HG02571 (cell line): ENCODE results near the gene VCX2.
"Not testable (repeated sequence)": the region's sequence is repeated elsewhere in the genome, so short reads cannot be mapped to it uniquely, and the experiment has no call there.

Experiments
- ATAC-seq: cut with Tn5 transposase; IDR thresholded peaks from one replicate; pipeline ENCODE4 v1.9.1; 2021; ENCODE audit warnings: mild to moderate bottlenecking, moderate library complexity; ENCODE audit not compliant: unreplicated experiment

The VCX2 gene

DNA sequence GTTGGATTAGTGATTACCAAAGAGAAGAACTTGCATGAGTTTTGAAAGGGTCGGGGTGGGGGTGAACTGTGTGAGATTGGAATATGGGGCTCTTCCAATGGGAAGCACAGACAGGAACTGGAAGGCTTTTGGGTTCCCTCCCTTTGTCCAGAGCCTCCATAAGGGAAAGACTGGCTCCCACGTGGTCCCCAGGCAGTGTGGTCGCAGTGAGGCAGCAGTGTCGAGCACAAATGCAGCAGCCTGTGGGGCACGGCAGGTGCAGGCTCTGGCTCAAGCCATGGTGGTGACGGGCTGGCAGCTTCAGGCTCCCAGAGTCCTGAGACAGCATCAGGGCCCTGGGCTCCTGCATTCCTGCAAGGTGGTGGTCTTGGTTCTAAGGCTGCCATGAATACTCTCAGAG, 45.5 kb downstream of the VCX2 start:
- no peak for ATAC-seq

DNA sequence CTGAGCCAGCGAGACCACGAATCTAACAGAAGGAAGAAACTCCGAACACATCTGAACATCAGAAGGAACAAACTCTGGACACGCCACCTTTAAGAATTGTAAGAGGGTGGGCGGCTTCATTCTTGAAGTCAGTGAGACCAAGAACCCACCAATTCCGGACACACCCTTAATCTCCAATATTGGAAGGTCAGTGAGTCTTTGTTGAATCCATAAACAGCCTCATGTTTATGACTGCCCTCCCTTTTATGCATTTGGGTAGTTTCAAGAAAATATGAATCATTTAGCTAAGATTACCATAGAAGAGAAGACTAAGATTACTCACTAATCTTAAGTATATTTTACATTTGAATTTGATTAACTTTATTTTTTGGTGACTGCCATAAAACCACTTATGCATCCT, 48.5 kb downstream of the VCX2 start:
- no peak for ATAC-seq

DNA sequence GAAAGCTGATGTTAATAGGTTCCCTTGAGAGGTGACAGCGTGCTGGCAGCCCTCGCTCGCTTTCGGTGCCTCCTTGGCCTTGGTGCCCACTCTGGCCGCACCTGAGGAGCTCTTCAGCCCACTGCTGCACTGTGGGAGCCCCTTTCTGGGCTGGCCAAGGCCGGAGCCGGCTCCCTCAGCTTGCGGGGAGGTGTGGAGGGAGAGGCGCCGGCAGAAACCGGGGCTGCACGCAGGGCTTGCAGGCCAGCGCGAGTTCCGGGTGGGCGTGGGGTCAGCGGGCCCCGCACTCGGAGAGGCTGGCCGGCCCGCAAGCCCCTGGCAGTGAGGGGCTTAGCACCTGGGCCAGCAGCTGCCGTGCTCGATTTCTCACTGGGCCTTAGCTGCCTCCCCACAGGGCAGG, 49.7 kb downstream of the VCX2 start:
- ATAC-seq = not testable (repeated sequence)
